ENCODE measurements around the gene TRIM58.

Gene TRIM58

DNA sequence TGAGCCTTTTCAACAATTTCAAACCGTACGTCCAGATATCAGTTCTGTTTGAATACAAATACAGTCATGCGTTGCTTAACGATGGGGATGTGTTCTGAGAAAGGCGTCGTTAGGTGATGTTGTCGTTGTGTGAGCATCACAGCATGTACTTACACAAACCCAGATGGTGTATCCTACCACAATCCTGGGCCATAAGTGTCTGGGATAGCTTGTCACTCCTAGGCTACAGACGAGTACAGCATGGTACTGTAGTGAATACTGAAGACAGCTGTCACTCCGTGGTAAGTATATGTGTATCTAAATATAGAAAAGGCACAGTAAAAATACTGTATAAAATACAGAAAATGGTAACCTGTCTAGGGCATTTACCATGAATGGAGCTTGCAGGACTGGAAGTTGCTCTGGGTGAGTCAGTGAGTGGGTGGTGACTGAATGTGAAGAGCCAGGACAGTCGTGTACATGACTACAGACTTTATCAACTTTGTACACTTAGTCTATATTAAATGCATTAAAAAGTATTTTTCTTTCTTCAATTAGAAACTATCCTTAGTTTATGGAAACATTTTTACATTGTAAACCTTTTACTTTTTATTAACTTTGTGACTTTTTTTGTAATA is 27.9 kb downstream of the TRIM58 start:
- no peak for DNase-seq (ENCODE audit: low spot score)

DNA sequence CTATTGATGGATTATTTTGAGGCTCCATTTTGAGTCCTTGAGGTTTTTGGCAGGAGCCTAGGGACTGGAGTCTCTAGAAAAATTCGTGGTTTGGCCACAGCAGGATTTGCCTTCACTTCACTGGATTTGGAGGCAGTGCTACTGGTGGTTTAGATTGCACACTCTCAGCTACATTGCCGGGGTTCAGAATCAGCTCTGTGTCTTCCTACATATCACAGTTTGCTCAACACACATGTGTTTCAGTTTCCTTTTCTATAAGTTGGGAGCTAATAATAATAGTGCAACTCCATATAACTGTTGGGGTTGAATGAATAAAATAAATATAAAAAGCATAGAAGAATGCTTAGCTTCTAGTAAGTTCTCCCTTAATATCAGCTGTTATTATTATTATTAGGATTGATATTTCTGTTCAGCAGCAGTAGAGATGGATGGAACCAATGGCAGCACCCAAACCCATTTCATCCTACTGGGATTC is 38.2 kb downstream of the TRIM58 start, which contains the start of gene OR2W3:
TSS of gene OR2W3 (plus strand) at position 425 of the 475 bp plus-strand sequence. CDS start at position 425, 0 bp downstream.
- no peak for DNase-seq (ENCODE audit: low spot score)

DNA sequence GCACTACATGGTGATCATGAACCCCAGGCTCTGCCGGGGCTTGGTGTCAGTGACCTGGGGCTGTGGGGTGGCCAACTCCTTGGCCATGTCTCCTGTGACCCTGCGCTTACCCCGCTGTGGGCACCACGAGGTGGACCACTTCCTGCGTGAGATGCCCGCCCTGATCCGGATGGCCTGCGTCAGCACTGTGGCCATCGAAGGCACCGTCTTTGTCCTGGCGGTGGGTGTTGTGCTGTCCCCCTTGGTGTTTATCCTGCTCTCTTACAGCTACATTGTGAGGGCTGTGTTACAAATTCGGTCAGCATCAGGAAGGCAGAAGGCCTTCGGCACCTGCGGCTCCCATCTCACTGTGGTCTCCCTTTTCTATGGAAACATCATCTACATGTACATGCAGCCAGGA is 39.0 kb downstream of the TRIM58 start:
- DNase-seq (ENCODE audit: low spot score): no peak

DNA sequence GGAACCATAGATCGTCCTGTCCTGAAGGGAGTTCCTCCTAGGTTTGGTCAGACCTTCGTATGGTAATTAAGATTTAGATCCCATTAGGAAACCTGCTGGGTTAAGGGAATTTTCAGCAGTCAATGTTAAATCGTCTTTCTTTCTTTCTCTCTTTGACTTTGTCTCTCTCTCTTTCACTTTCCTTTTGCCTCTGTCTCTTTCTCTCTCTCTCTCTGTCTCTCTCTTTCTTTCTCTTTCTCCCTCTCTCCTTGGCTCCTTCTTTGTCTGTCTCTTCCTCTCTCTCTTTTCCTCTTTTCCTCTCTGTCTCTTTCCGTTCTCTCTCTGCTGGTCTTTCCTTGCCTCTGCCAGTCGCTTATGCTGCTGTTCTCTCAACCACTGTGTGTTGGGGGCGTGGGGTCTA is 47.1 kb downstream of the TRIM58 start:
- no peak for DNase-seq (ENCODE audit: low spot score)

DNA sequence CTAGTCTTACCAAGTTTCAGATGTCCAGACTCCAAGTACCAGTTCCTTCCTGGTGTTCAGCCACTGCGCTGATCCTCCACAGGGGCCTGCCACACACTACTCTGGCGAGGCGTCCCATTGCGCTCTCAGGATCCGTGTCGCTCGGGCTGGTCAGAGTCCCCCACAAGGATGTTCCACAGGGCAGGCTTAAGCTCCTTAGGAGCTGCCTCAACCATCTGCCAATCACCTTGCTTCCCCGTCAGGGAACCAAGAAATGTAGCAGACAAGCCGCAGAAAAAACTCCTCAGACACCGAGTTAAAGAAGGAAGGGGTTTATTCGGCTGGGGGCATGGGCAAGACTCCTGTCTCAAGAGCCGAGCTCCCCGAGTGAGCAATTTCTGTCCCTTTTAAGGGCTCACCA is 48.2 kb downstream of the TRIM58 start:
- no peak for DNase-seq (ENCODE audit: low spot score)

DNA sequence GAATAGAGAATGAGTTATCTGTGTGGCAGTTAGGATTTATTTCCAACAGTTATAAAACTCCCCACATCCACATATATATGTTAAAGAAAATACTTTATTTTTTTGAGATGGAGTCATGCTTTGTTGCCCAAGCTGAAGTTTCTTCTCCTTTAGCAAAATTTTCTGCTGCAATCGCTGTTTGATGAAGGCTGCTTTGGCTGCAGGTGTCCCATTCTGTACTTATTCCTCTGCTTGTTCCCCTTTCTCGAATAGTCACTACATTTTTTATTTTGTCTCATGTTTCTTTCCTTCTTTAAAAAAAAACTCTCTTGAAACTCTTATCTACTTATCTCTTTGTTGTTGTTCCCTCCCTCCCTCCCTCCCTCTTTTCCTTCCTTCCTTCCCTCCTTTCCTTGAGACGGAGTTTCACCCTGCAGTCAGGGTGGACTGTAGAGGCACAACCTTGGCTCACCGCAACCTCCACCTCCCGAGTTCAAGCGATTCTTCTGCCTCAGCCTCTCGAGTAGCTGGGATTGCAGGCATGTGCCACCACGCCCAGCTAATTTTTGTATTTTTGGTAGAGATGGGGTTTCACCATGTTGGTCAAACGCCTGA is 49.0 kb downstream of the TRIM58 start:
- no peak for DNase-seq (ENCODE audit: low spot score)

DNA sequence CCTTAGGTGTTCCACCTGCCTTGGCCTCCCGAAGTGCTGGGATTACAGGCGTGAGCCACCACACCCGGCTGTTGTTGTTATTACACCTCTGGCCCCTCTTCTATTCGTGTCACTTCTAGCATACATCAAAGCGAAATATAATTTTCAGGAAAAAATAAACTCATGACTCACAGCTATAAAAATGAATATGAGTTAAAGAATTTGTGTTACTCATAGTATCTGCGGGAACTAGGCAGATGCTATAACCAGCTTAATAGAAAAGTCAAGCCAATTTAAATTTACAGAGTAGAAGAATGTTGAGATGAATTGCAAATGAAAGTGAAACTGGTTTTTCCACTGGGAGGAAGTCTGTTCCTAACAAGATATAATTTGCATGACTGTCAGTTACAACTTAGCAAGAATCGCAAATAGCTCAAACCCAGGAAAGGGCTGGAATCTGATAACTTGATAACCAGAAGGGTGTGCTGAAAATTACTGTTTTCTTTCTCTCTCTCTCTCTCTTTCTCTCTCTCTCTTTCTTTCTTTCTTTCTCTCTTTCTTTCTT is 49.6 kb downstream of the TRIM58 start:
- DNase-seq (ENCODE audit: low spot score): peak; percentile 31

DNA sequence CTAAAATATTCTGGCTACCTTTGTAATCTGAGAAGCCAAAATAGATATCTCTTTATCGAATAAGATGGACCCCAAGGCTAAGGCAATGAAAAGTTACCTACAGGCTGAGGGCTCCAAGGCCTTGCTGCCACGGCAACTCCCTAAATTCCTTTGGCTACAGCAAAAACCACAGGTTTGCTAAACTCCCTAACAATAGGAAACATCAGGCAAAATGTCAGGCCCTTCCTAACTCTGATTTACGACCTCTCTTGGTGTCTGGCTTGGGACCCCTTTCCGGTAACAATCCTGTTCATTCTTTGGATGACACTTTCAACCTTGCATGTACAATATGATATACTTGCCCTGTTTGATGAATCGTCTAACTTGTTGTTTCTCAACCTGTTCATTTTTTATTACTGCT is 51.8 kb downstream of the TRIM58 start:
- DNase-seq (ENCODE audit: low spot score): no peak

DNA sequence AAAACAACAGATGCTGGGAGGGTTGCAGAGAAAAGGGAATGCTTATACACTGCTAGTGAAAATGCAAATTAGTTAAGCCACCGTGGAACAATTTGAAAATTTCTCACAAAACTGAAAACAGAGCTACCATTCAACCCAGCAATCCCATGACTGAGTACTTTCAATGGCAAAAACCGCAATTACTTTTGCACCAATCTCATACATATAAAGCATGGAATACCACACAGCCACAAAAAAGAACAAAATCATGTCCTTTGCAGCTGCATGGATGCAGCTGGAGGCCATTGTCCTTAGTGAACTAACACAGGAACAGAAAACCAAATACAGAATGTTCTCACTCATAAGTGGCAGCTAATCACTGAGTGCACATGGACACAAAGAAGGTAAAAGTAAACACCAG is 56.8 kb downstream of the TRIM58 start:
- DNase-seq (ENCODE audit: low spot score): no peak

DNA sequence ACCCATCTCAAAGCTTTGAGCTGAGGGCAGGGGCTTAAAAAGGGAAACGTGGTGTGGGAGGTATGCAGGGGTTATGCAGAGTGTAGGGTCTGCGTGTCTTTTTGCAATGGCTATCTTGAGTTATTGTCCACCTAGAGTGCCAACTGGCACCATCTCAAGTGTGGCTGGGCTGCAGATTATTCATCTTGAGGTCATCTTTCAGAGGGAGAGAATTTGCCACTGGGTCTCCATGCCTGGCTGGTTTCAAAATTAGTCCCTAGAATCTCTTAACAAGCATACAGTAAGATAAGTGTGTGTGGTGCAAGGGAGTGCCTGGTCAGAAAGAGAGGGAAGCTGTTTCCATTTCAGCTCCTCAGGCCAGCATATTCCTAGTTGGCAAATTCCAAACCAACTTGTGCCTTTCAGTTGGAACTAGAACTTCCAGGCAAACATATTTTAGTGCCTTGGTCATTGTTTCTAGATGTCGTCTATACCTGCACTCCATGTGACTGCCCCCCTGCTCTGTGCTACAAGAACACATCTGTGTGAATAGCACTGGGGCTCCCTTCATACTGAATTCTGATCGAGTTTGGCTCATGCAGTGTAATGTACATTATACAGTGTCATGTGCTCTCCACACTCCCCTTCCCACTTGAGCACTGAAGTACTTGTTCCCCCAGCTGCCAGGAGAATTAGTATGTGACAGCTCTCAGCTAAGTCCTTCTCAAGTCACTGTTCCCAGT is 58.1 kb downstream of the TRIM58 start:
- no peak for DNase-seq (ENCODE audit: low spot score)

DNA sequence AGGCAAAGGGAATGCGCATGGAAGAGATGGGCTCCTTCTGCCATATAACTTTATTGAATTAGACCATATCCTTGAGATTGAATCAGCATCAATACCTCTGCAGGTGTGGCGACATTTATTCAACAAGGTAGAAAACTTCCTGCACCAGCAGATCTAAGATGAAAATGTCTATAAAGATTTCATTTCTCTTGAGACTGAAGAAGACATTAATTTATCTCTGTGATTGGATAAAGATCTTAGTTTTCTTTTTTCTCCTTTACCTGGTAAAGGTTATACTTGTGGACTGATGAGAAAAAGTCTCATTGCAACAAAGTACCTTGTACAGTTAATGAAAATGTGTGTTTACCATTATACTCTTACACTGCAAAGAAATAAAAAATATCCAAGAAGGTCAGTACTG is 63.0 kb downstream of the TRIM58 start, which contains the start of gene OR2T8:
TSS of gene OR2T8 (plus strand) at position 301 of the 400 bp plus-strand sequence. CDS start 766 bp downstream, outside the sequence.
- DNase-seq (ENCODE audit: low spot score): no peak

DNA sequence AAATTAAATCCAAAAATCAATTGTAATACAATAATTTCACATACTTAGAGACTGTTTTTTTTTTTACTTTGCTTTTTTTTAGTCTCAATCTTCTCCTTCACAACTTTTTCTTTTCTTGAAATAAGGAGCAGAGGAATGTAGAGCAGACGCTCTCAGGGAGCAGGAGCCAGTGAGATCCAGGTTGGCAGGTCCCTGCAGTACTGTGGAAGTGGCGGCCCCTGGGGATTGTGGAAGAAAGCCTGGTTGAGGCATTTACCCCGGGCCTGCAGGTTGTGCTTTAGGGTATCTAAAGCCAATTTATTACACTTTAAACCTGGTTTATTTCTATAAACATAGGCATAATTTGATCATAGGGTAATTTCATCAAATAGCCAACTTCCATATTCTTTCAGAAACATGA is 67.0 kb downstream of the TRIM58 start:
- no peak for DNase-seq (ENCODE audit: low spot score)

DNA sequence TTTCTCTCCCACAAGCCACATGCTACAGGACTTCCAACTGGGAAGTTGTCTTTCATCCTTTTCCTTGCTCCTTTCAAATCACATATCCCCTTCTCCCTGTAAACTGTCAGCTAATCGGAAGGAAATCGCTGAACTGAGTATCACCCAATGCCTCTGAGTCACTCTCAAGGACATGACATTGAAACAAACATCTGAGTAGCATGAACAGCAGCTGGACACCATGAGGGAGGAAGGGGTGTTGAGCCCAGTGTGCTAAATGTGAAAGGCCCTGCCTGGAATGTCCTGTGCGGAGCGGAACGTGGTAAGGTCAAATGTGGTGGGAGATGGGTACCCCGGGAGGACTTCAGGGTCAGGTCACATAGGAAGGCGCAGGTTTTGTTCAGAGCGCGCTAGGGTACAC is 67.9 kb downstream of the TRIM58 start, which contains the start of gene OR2AJ1:
TSS of gene OR2AJ1 (plus strand) at position 22 of the 400 bp plus-strand sequence. CDS start 8,880 bp downstream, outside the sequence.
- DNase-seq (ENCODE audit: low spot score): no peak

Data from AG08396 (cell line).